H9 (cell line): ENCODE measurements around the gene GMPS. TPM values are rescaled to one million over a fixed set of nuclear protein-coding genes. Genes with fewer than 3 reads are reported as not detected.

Experiments used
- DNase-seq: peaks from one replicate; pipeline ENCODE4 v3.0.0-alpha.2; 2017
- H2AFZ ChIP-seq: one replicate; pipeline ENCODE4 v1.6.1; 2013; ENCODE audit warnings: mild to moderate bottlenecking, low read length, control low read depth, moderate library complexity
- H2AK5ac ChIP-seq: 2 replicates; pipeline ENCODE4 v1.6.1; 2013; ENCODE audit warnings: low read length, control low read depth, mixed read lengths; ENCODE audit not compliant: insufficient read length
- H2BK120ac ChIP-seq: one replicate; pipeline ENCODE4 v1.6.1; 2013; ENCODE audit warnings: low read depth, mild to moderate bottlenecking, low read length, control low read depth, inconsistent platforms; ENCODE audit not compliant: poor library complexity, severe bottlenecking
- H2BK12ac ChIP-seq: 2 replicates; pipeline ENCODE4 v1.6.1; 2013; ENCODE audit warnings: low read length, control low read depth, mixed read lengths, low read depth; ENCODE audit not compliant: insufficient read length
- H2BK15ac ChIP-seq: 2 replicates; pipeline ENCODE4 v1.6.1; 2013; ENCODE audit warnings: low read depth, low read length, control low read depth
- H2BK20ac ChIP-seq: one replicate; pipeline ENCODE4 v1.6.1; 2013; ENCODE audit warnings: low read depth, mild to moderate bottlenecking, low read length, control low read depth, inconsistent platforms; ENCODE audit not compliant: poor library complexity, severe bottlenecking
- H2BK5ac ChIP-seq: 2 replicates; pipeline ENCODE4 v1.6.1; 2013; ENCODE audit warnings: low read length, control low read depth, mixed read lengths; ENCODE audit not compliant: insufficient read length
- H3K14ac ChIP-seq: 2 replicates; pipeline ENCODE4 v1.6.1; 2013; ENCODE audit warnings: low read length, control low read depth; ENCODE audit not compliant: insufficient read depth
- H3K18ac ChIP-seq: 2 replicates; pipeline ENCODE4 v1.6.1; 2013; ENCODE audit warnings: low read depth, mild to moderate bottlenecking, mixed read lengths, low read length, control low read depth; ENCODE audit not compliant: insufficient read length
- H3K23ac ChIP-seq: 2 replicates; pipeline ENCODE4 v1.6.1; 2013; ENCODE audit warnings: low read length, control low read depth, mixed read lengths, low read depth; ENCODE audit not compliant: insufficient read length
- H3K23me2 ChIP-seq: 2 replicates; pipeline ENCODE4 v1.6.1; 2013; ENCODE audit warnings: low read depth, mild to moderate bottlenecking, mixed read lengths, low read length, control low read depth; ENCODE audit not compliant: insufficient read length, poor library complexity, severe bottlenecking
- H3K27ac ChIP-seq: 2 replicates; pipeline ENCODE4 v1.5.1; 2013; ENCODE audit warnings: low read length, control low read depth, mixed read lengths, low read depth; ENCODE audit not compliant: insufficient read length
- H3K27me3 ChIP-seq: 2 replicates; pipeline ENCODE4 v1.6.1; 2013; ENCODE audit warnings: low read length, control low read depth, inconsistent platforms; ENCODE audit not compliant: insufficient read depth
- H3K4ac ChIP-seq: 2 replicates; pipeline ENCODE4 v1.6.1; 2013; ENCODE audit warnings: low read depth, mild to moderate bottlenecking, control low read depth, inconsistent platforms, low read length, moderate library complexity
- H3K4me1 ChIP-seq: 2 replicates; pipeline ENCODE4 v1.6.1; 2013; ENCODE audit warnings: low read length, control low read depth, inconsistent platforms; ENCODE audit not compliant: insufficient read depth
- H3K4me2 ChIP-seq: 2 replicates; pipeline ENCODE4 v1.6.1; 2013; ENCODE audit warnings: low read length, control low read depth, mixed read lengths; ENCODE audit not compliant: insufficient read length, insufficient read depth
- H3K56ac ChIP-seq: 2 replicates; pipeline ENCODE4 v1.6.1; 2013; ENCODE audit warnings: low read depth, mild to moderate bottlenecking, mixed read lengths, low read length, control low read depth; ENCODE audit not compliant: insufficient read length
- H3K79me1 ChIP-seq: 2 replicates; pipeline ENCODE4 v1.6.1; 2013; ENCODE audit warnings: low read depth, mild to moderate bottlenecking, moderate library complexity, low read length, control low read depth, inconsistent platforms; ENCODE audit not compliant: insufficient read depth, poor library complexity, severe bottlenecking
- H3K79me2 ChIP-seq: 2 replicates; pipeline ENCODE4 v1.6.1; 2013; ENCODE audit warnings: low read length, control low read depth, inconsistent platforms; ENCODE audit not compliant: insufficient read depth
- H3K9ac ChIP-seq: 2 replicates; pipeline ENCODE4 v1.6.1; 2013; ENCODE audit warnings: low read length, control low read depth, mixed read lengths; ENCODE audit not compliant: insufficient read length; ENCODE audit errors: extremely low read depth
- H3K9me3 ChIP-seq: one replicate; pipeline ENCODE4 v1.6.1; 2013; ENCODE audit warnings: low read depth, low read length, inconsistent platforms; ENCODE audit not compliant: control insufficient read depth
- H3T11ph ChIP-seq: one replicate; pipeline ENCODE4 v1.6.1; 2013; ENCODE audit warnings: mild to moderate bottlenecking, low read length, control low read depth, inconsistent platforms
- H4K20me1 ChIP-seq: one replicate; pipeline ENCODE4 v1.6.1; 2013; ENCODE audit not compliant: control insufficient read depth, insufficient read length, insufficient read depth
- H4K5ac ChIP-seq: 2 replicates; pipeline ENCODE4 v1.6.1; 2013; ENCODE audit warnings: low read depth, mild to moderate bottlenecking, mixed read lengths, low read length, control low read depth; ENCODE audit not compliant: insufficient read length
- H4K8ac ChIP-seq: replicated peaks from 2 replicates; pipeline ENCODE4 v1.6.1; 2013; ENCODE audit warnings: low read length, control low read depth, mixed read lengths, low read depth; ENCODE audit not compliant: insufficient read length
- H4K91ac ChIP-seq: 2 replicates; pipeline ENCODE4 v1.6.1; 2013; ENCODE audit warnings: low read depth, mild to moderate bottlenecking, moderate library complexity, mixed read lengths, low read length, control low read depth; ENCODE audit not compliant: insufficient read length
- H3K27ac Mint-ChIP-seq, 3 experiments: 2 replicates in 2 of 3; 3 replicates in 1 of 3; pipeline ENCODE4 v1.8.0; 2020 to 2021; ENCODE audit warnings: mixed read lengths in 3 of 3, mild to moderate bottlenecking in 1 of 3, moderate library complexity in 1 of 3
- H3K27me3 Mint-ChIP-seq: 2 replicates; pipeline ENCODE4 v1.8.0; 2021; ENCODE audit warnings: low read depth, mild to moderate bottlenecking, moderate library complexity, mixed read lengths
- H3K36me3 Mint-ChIP-seq, 3 experiments: 2 replicates in 2 of 3; 3 replicates in 1 of 3; pipeline ENCODE4 v1.8.0; 2020 to 2021; ENCODE audit warnings: low read depth in 3 of 3, mixed read lengths in 3 of 3; ENCODE audit not compliant: insufficient read depth in 1 of 3
- H3K4me1 Mint-ChIP-seq, 2 experiments: 2 replicates each; pipeline ENCODE4 v1.8.0; 2020; ENCODE audit warnings: mixed read lengths in 2 of 2
- H3K4me3 Mint-ChIP-seq, 2 experiments: 2 replicates in 1 of 2; 3 replicates in 1 of 2; pipeline ENCODE4 v1.8.0; 2020 to 2021; ENCODE audit warnings: mild to moderate bottlenecking in 2 of 2, mixed read lengths in 2 of 2, moderate library complexity in 1 of 2
- H3K9me3 Mint-ChIP-seq, 2 experiments: 2 replicates in 1 of 2; 3 replicates in 1 of 2; pipeline ENCODE4 v1.8.0; 2020; ENCODE audit warnings: mild to moderate bottlenecking in 2 of 2, mixed read lengths in 2 of 2, moderate library complexity in 1 of 2
- WGBS: extraction: QIAGEN DNeasy Blood & Tissue Kit; methylation state at CpG from one replicate; pipeline ENCODE4 v1.1.7; 2013; ENCODE audit warnings: missing lambda C conversion rate, low lambda C conversion rate, mixed read lengths; ENCODE audit not compliant: insufficient read length; ENCODE audit errors: extremely low coverage; 5-methylcytosine and 5-hydroxymethylcytosine counted together
- total RNA-seq: library from RNA; stranded (reverse); gene quantifications from 2 replicates; pipeline ENCODE4 v1.2.1, GENCODE V29; 2021
- TF ChIP-seq, protein P1 (sequence below): fragments of 200-600 bp; sonication (generic); conservative IDR thresholded peaks from 3 replicates; pipeline ENCODE4 v1.8.0; 2021; ENCODE audit warnings: antibody characterized with exemption, mild to moderate bottlenecking

The GMPS gene
- total RNA-seq, 1 experiment from 2014 or later = 142 TPM

DNA sequence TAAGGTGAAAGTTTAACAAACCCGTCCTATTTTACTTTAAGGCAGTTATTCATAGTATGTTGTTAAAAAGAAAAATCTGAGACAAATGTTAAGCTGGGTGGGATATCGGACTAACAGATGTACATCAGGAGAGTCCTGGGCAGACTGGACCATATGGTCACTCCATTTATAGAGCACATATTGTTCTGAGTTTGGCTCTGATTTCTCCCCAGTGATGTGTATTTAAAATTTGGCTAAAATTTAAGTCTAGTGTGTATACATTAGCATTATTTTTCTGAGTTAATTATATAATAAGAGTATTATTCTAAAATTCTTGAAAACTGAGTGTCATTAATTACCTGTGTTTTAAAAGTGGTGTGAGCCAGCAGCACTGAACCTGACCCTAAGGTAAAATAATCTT, 6.1 kb downstream of the GMPS start:
- no peak overlapping the region for H2BK15ac ChIP-seq
- DNase-seq = no peak
- H3K79me2 ChIP-seq = peaks cover 55% of the 10 kb centered on the region; the same call in 1 of the 2 replicates
- no peak overlapping the region for H2BK12ac ChIP-seq
- Mint-ChIP-seq H3K4me1 (peaks cover 33 to 44% of the 10 kb centered on the region in 2 experiments), H3K27me3 (no peaks in the 10 kb centered on the region), H3K9me3 (peaks cover 0 to 3% of the 10 kb centered on the region in 2 experiments; a peak in 2 of 5 replicates), H3K4me3 (no peak overlapping the region), H3K36me3 (peaks cover 0 to 10% (median 0%) of the 10 kb centered on the region in 3 experiments; a peak in 2 of 7 replicates), H3K27ac (no peak overlapping the region)
- no peaks in the 10 kb centered on the region for H3K9me3 ChIP-seq
- no peak overlapping the region for H3K23ac ChIP-seq
- H3K4me2 ChIP-seq = no peak overlapping the region
- no peak overlapping the region for H3K9ac ChIP-seq
- H2BK120ac ChIP-seq = no peak overlapping the region
- peaks cover 7% of the 10 kb centered on the region for H3K23me2 ChIP-seq
- no peak overlapping the region for H3K56ac ChIP-seq
- H2BK5ac ChIP-seq = no peak overlapping the region
- H4K8ac ChIP-seq = no peak overlapping the region
- TF ChIP-seq, protein P1, sequence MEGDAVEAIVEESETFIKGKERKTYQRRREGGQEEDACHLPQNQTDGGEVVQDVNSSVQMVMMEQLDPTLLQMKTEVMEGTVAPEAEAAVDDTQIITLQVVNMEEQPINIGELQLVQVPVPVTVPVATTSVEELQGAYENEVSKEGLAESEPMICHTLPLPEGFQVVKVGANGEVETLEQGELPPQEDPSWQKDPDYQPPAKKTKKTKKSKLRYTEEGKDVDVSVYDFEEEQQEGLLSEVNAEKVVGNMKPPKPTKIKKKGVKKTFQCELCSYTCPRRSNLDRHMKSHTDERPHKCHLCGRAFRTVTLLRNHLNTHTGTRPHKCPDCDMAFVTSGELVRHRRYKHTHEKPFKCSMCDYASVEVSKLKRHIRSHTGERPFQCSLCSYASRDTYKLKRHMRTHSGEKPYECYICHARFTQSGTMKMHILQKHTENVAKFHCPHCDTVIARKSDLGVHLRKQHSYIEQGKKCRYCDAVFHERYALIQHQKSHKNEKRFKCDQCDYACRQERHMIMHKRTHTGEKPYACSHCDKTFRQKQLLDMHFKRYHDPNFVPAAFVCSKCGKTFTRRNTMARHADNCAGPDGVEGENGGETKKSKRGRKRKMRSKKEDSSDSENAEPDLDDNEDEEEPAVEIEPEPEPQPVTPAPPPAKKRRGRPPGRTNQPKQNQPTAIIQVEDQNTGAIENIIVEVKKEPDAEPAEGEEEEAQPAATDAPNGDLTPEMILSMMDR = no peak
- H3K4ac ChIP-seq = no peak overlapping the region
- H2AFZ ChIP-seq = no peak overlapping the region
- H3K27ac ChIP-seq = no peak overlapping the region
- H3K4me1 ChIP-seq = no peaks in the 10 kb centered on the region; the same call in 1 of the 2 replicates
- no peak overlapping the region for H3T11ph ChIP-seq
- H4K91ac ChIP-seq = no peak overlapping the region
- H2BK20ac ChIP-seq = no peak overlapping the region
- H2AK5ac ChIP-seq = no peak overlapping the region
- WGBS = no CpG with 5 or more reads among the region's 2 CpGs
- H3K18ac ChIP-seq = no peak overlapping the region
- no peaks in the 10 kb centered on the region for H4K20me1 ChIP-seq
- H3K27me3 ChIP-seq = no peaks in the 10 kb centered on the region
- H3K79me1 ChIP-seq = peaks cover 3% of the 10 kb centered on the region
- no peak overlapping the region for H3K14ac ChIP-seq
- no peak overlapping the region for H4K5ac ChIP-seq
